Immature natural killer cell (primary cell): ENCODE measurements around the gene RAB8A. TPM values are rescaled to one million over a fixed set of nuclear protein-coding genes. Genes with fewer than 3 reads are reported as not detected.
A peak's percentile ranks its signal among the peaks of the same experiment; 100 is the strongest.
"Not testable (repeated sequence)": the region's sequence is repeated elsewhere in the genome, so short reads cannot be mapped to it uniquely, and the experiment has no call there.

Experiments
- DNase-seq, 3 donors: peaks; one replicate each; pipeline ENCODE4 v3.0.0; 2022; ENCODE audit warnings: mixed read lengths in 1 of 3
- H3K27ac Mint-ChIP-seq, 6 donors: one replicate each; pipeline ENCODE4 v1.8.0; 2020; ENCODE audit warnings: mixed read lengths in 6 of 6, mild to moderate bottlenecking in 5 of 6, inconsistent platforms in 4 of 6, moderate library complexity in 3 of 6
- H3K27me3 Mint-ChIP-seq, 3 donors: one replicate each; pipeline ENCODE4 v1.8.0; 2020 to 2021; ENCODE audit warnings: low read depth in 3 of 3, mild to moderate bottlenecking in 3 of 3, mixed read lengths in 3 of 3, moderate library complexity in 3 of 3, inconsistent platforms in 1 of 3
- H3K36me3 Mint-ChIP-seq, 3 donors: one replicate each; pipeline ENCODE4 v1.8.0; 2020; ENCODE audit warnings: mixed read lengths in 3 of 3, inconsistent platforms in 2 of 3, mild to moderate bottlenecking in 2 of 3
- H3K4me1 Mint-ChIP-seq, 2 donors: one replicate each; pipeline ENCODE4 v1.8.0; 2020; ENCODE audit warnings: inconsistent platforms in 2 of 2, mild to moderate bottlenecking in 2 of 2, mixed read lengths in 2 of 2, moderate library complexity in 1 of 2
- H3K4me3 Mint-ChIP-seq, 5 donors: one replicate each; pipeline ENCODE4 v1.8.0; 2020; ENCODE audit warnings: mild to moderate bottlenecking in 5 of 5, mixed read lengths in 5 of 5, inconsistent platforms in 3 of 5, moderate library complexity in 3 of 5
- H3K9me3 Mint-ChIP-seq, 6 donors: one replicate each; pipeline ENCODE4 v1.8.0; 2020; ENCODE audit warnings: mild to moderate bottlenecking in 6 of 6, mixed read lengths in 6 of 6, inconsistent platforms in 4 of 6, moderate library complexity in 3 of 6
- polyA plus RNA-seq, 3 donors: library from polyadenylated mRNA; unstranded; fragments of 300-500 nt; fragmentation: Illumina TruSeq; gene quantifications; one replicate each; pipeline ENCODE4 v1.2.3, GENCODE V29; 2021

The RAB8A gene
- polyA plus RNA-seq, 3 donors from 2014 or later = 110 to 184 (median 126) TPM

GRCh38 chr19:16166417-16166816 lies 54.7 kb downstream of the RAB8A start:
- Mint-ChIP-seq H3K4me1 (peaks cover 26 to 30% of the 10 kb centered on the region in 2 donors), H3K9me3 (peaks cover 0 to 7% (median 6%) of the 10 kb centered on the region in 6 donors), H3K27ac (no peak overlapping the region), H3K27me3 (peaks cover 0 to 2% (median 2%) of the 10 kb centered on the region in 3 donors), H3K36me3 (peaks cover 0 to 8% (median 4%) of the 10 kb centered on the region in 3 donors), H3K4me3 (no peak overlapping the region)
- no peak for DNase-seq

GRCh38 chr19:16167055-16167454 lies 55.4 kb downstream of the RAB8A start:
- peak overlapping the region; percentile 18 to 55 (median 40) for H3K4me3 Mint-ChIP-seq
- peaks cover 0 to 2% (median 2%) of the 10 kb centered on the region in 3 donors for H3K27me3 Mint-ChIP-seq
- DNase-seq = no peak
- peaks cover 26 to 30% of the 10 kb centered on the region in 2 donors for H3K4me1 Mint-ChIP-seq
- H3K27ac Mint-ChIP-seq = peak overlapping the region in 5 of 6 donors; percentile 17 to 83 (median 41)
- peaks cover 0 to 7% (median 6%) of the 10 kb centered on the region in 6 donors for H3K9me3 Mint-ChIP-seq
- H3K36me3 Mint-ChIP-seq = peaks cover 0 to 8% (median 4%) of the 10 kb centered on the region in 3 donors

- peak; percentile 46 to 60 (median 54) for DNase-seq
- H3K27ac Mint-ChIP-seq = peak overlapping the region; percentile 83 to 92 (median 88)
- H3K36me3 Mint-ChIP-seq = peaks cover 0 to 8% (median 4%) of the 10 kb centered on the region in 3 donors
- peaks cover 2 to 3% (median 2%) of the 10 kb centered on the region in 3 donors for H3K27me3 Mint-ChIP-seq
- H3K4me3 Mint-ChIP-seq = peak overlapping the region; percentile 37 to 76 (median 69)
- H3K4me1 Mint-ChIP-seq = peaks cover 39 to 45% of the 10 kb centered on the region in 2 donors
- H3K9me3 Mint-ChIP-seq = peaks cover 0 to 7% (median 6%) of the 10 kb centered on the region in 6 donors
Observed at GRCh38 chr19:16168465-16169081, 56.9 kb downstream of the RAB8A start.

GRCh38 chr19:16170134-16170533 lies 58.4 kb downstream of the RAB8A start:
- DNase-seq = no peak
- Mint-ChIP-seq H3K4me3 (no peak overlapping the region), H3K4me1 (peaks cover 42 to 47% of the 10 kb centered on the region in 2 donors), H3K27me3 (peaks cover 2 to 3% (median 2%) of the 10 kb centered on the region in 3 donors), H3K27ac (peak overlapping the region in 4 of 6 donors; percentile 63 to 88 (median 72)), H3K36me3 (peaks cover 0 to 8% (median 4%) of the 10 kb centered on the region in 3 donors), H3K9me3 (peaks cover 0 to 7% (median 6%) of the 10 kb centered on the region in 6 donors)

GRCh38 chr19:16175954-16176353 lies 64.3 kb downstream of the RAB8A start:
- peaks cover 0 to 4% (median 2%) of the 10 kb centered on the region in 3 donors for H3K27me3 Mint-ChIP-seq
- H3K4me3 Mint-ChIP-seq = no peak overlapping the region
- H3K9me3 Mint-ChIP-seq = no peaks in the 10 kb centered on the region
- no peak for DNase-seq
- no peaks in the 10 kb centered on the region for H3K36me3 Mint-ChIP-seq
- H3K27ac Mint-ChIP-seq = no peak overlapping the region
- H3K4me1 Mint-ChIP-seq = peaks cover 16 to 19% of the 10 kb centered on the region in 2 donors

- Mint-ChIP-seq H3K27ac (peak overlapping the region in 2 of 6 donors; percentile 25 to 42), H3K27me3 (peaks cover 2 to 11% (median 8%) of the 10 kb centered on the region in 3 donors), H3K4me1 (peaks cover 8 to 11% of the 10 kb centered on the region in 2 donors)
- not testable (repeated sequence) for H3K9me3 Mint-ChIP-seq, H3K36me3 Mint-ChIP-seq, DNase-seq, H3K4me3 Mint-ChIP-seq
Observed at GRCh38 chr19:16178866-16179265, 67.2 kb downstream of the RAB8A start.

GRCh38 chr19:16180611-16181010 lies 68.9 kb downstream of the RAB8A start:
- H3K36me3 Mint-ChIP-seq = no peaks in the 10 kb centered on the region
- H3K4me1 Mint-ChIP-seq = peaks cover 18 to 19% of the 10 kb centered on the region in 2 donors
- no peak for DNase-seq
- H3K27ac Mint-ChIP-seq = no peak overlapping the region
- H3K9me3 Mint-ChIP-seq = no peaks in the 10 kb centered on the region
- H3K4me3 Mint-ChIP-seq = no peak overlapping the region
- peaks cover 8 to 11% (median 11%) of the 10 kb centered on the region in 3 donors for H3K27me3 Mint-ChIP-seq

Other genes with a start within 250 kb of the RAB8A start
- not detected for gene CYP4F2, start 213.8 kb upstream of the RAB8A start, polyA plus RNA-seq
- not detected for gene CYP4F11, start 177.4 kb upstream of the RAB8A start, polyA plus RNA-seq
- gene OR10H4, start 162.9 kb upstream of the RAB8A start, polyA plus RNA-seq = not detected
- gene TPM4, start 35.4 kb upstream of the RAB8A start, polyA plus RNA-seq = 100 to 1,000 TPM; 106 to 193 (median 107) TPM
- gene HSH2D, start 31.8 kb downstream of the RAB8A start, polyA plus RNA-seq = 100 to 1,000 TPM in 1 of 3 donors, 10 to 100 TPM in 2; 70.4 to 127 (median 97.4) TPM
- gene CIB3, start 61.6 kb downstream of the RAB8A start, polyA plus RNA-seq = not detected
- gene FAM32A, start 73.5 kb downstream of the RAB8A start, polyA plus RNA-seq = 100 to 1,000 TPM; 156 to 225 (median 179) TPM
- 100 to 1,000 TPM; 128 to 178 (median 173) TPM for gene AP1M1, start 86.0 kb downstream of the RAB8A start, polyA plus RNA-seq
- gene KLF2, start 212.9 kb downstream of the RAB8A start, polyA plus RNA-seq = 100 to 1,000 TPM in 1 of 3 donors, 10 to 100 TPM in 2; 55.0 to 102 (median 91.0) TPM